T-cell (primary cell): ENCODE data around the gene TMEM164. TPM values are rescaled to one million over a fixed set of nuclear protein-coding genes. Genes with fewer than 3 reads are reported as not detected.

Experiments used
- ATAC-seq, 4 experiments: fragments of 200-7000 bp in 3 of 4; fragments of 150-1000 bp in 1 of 4; cut with Tn5 transposase; replicated peaks in 1 of 4; 1 replicate in 3 of 4; 2 replicates in 1 of 4; pipeline ENCODE4 v1.10.0; 2021; ENCODE audit warnings: moderate library complexity in 3 of 4, mild to moderate bottlenecking in 2 of 4, moderate number of reproducible peaks in 1 of 4
- CTCF ChIA-PET, 2 donors: fragments of 300-600 bp; sonication (Branson Sonifier 250); formaldehyde crosslinking; loops; one replicate each; lab custom pipeline; 2022; ENCODE audit warnings: antibody characterized with exemption in 2 of 2; lab: Charles Lee
- POLR2A ChIA-PET, 2 donors: fragments of 300-600 bp; sonication (Branson Sonifier 250); formaldehyde crosslinking; loops; one replicate each; lab custom pipeline; 2022; ENCODE audit warnings: antibody characterized with exemption in 2 of 2; lab: Charles Lee
- DNase-seq, 35 experiments: peaks; one replicate each; pipeline versions ENCODE4 v3.0.0 to v3.0.0-alpha.2; 2013 to 2023
- H3K27ac ChIP-seq: one replicate; pipeline ENCODE4 v1.5.1; 2013; ENCODE audit warnings: low read length
- H3K27me3 ChIP-seq, 2 experiments: replicated peaks in 1 of 2; 1 replicate in 1 of 2; 2 replicates in 1 of 2; pipeline versions ENCODE4 v1.6.1 to v1.7.0; 2013; ENCODE audit warnings: low read length in 1 of 2, mixed read lengths in 1 of 2; ENCODE audit not compliant: control insufficient read depth in 2 of 2, insufficient read depth in 2 of 2; ENCODE audit errors: extremely low read depth in 1 of 2
- H3K36me3 ChIP-seq, 2 donors: 1 replicate in 1 of 2; 2 replicates in 1 of 2; pipeline versions ENCODE4 v1.6.1 to v1.7.0; 2013; ENCODE audit warnings: low read length in 1 of 2; ENCODE audit not compliant: control insufficient read depth in 2 of 2, insufficient read depth in 1 of 2; ENCODE audit errors: extremely low read depth in 1 of 2
- H3K4me1 ChIP-seq, 2 experiments: 1 replicate in 1 of 2; 2 replicates in 1 of 2; pipeline versions ENCODE4 v1.6.1 to v1.7.0; 2013; ENCODE audit warnings: low read length in 2 of 2, mixed read lengths in 1 of 2; ENCODE audit not compliant: insufficient read depth in 2 of 2, control insufficient read depth in 1 of 2; ENCODE audit errors: extremely low read depth in 1 of 2
- H3K4me3 ChIP-seq, 2 donors: 1 replicate in 1 of 2; 2 replicates in 1 of 2; pipeline versions ENCODE4 v1.5.1 to v1.7.0; 2013; ENCODE audit warnings: mild to moderate bottlenecking in 2 of 2, low read length in 1 of 2, moderate library complexity in 1 of 2; ENCODE audit not compliant: control insufficient read depth in 1 of 2; ENCODE audit errors: extremely low read depth in 1 of 2
- H3K9me3 ChIP-seq: 2 replicates; pipeline ENCODE4 v1.7.0; 2013
- H3K27ac Mint-ChIP-seq, 2 donors: one replicate each; pipeline ENCODE4 v1.8.0; 2020 to 2021; ENCODE audit warnings: mild to moderate bottlenecking in 2 of 2, mixed read lengths in 2 of 2
- H3K27me3 Mint-ChIP-seq, 2 donors: one replicate each; pipeline ENCODE4 v1.8.0; 2021 to 2022; ENCODE audit warnings: mixed read lengths in 2 of 2
- H3K36me3 Mint-ChIP-seq: one replicate; pipeline ENCODE4 v1.8.0; 2021; ENCODE audit warnings: mixed read lengths
- H3K4me1 Mint-ChIP-seq, 3 donors: one replicate each; pipeline ENCODE4 v1.8.0; 2020 to 2022; ENCODE audit warnings: mixed read lengths in 3 of 3, mild to moderate bottlenecking in 1 of 3
- H3K4me3 Mint-ChIP-seq, 3 donors: one replicate each; pipeline ENCODE4 v1.8.0; 2020 to 2022; ENCODE audit warnings: mild to moderate bottlenecking in 3 of 3, mixed read lengths in 3 of 3, moderate library complexity in 3 of 3
- H3K9me3 Mint-ChIP-seq, 3 donors: one replicate each; pipeline ENCODE4 v1.8.0; 2020 to 2022; ENCODE audit warnings: mixed read lengths in 3 of 3
- WGBS: methylation state at CpG from one replicate; pipeline ENCODE4 v1.1.5; 2013; ENCODE audit warnings: missing lambda C conversion rate; ENCODE audit not compliant: insufficient coverage; 5-methylcytosine and 5-hydroxymethylcytosine counted together
- total RNA-seq, 35 experiments: library from RNA in 6 of 35; stranded (reverse) in 6 of 35; fragments of 120-200 nt in 1 of 35; gene quantifications; one replicate each; pipeline versions ENCODE4 v1.2.1 to v1.2.4 and lab custom pipeline; 2013 to 2026

The TMEM164 gene
- total RNA-seq, 5 donors from 2014 or later (not counting 1 experiment from before 2014, with no cell fraction given) = 16.9 to 20.6 (median 19.8) TPM

- no peak overlapping the region for H3K4me3 Mint-ChIP-seq
- no peak for DNase-seq
- ChIA-PET CTCF (interaction anchor here in 1 of 2 donors (1.3 kb wide), 1 partner anchor 140 kb away, joined by 4 read pairs; no protein-coding TSS in a partner anchor), POLR2A (no interaction called here)
- Histone ChIP-seq H3K27ac (no peak overlapping the region), H3K9me3 (no peaks in the 10 kb centered on the region), H3K36me3 (no peaks in the 10 kb centered on the region), H3K4me1 (peaks cover 2 to 17% of the 10 kb centered on the region in 2 experiments), H3K27me3 (no peaks in the 10 kb centered on the region), H3K4me3 (no peak overlapping the region)
- H3K36me3 Mint-ChIP-seq = peaks cover 29% of the 10 kb centered on the region
- no CpG with 5 or more reads among the region's 3 CpGs for WGBS
- ATAC-seq = no peak
- H3K27me3 Mint-ChIP-seq = peaks cover 0 to 3% of the 10 kb centered on the region in 2 donors
- H3K4me1 Mint-ChIP-seq = peaks cover 34 to 62% (median 38%) of the 10 kb centered on the region in 3 donors
- no peaks in the 10 kb centered on the region for H3K9me3 Mint-ChIP-seq
- H3K27ac Mint-ChIP-seq = no peak overlapping the region
Measured at GRCh38 chrX:110006821-110007375, 4.0 kb downstream of the TMEM164 start.

- Mint-ChIP-seq H3K27ac (no peak overlapping the region), H3K36me3 (peaks cover 33% of the 10 kb centered on the region), H3K4me1 (peaks cover 36 to 62% (median 41%) of the 10 kb centered on the region in 3 donors), H3K9me3 (no peaks in the 10 kb centered on the region), H3K4me3 (no peak overlapping the region), H3K27me3 (no peaks in the 10 kb centered on the region)
- Histone ChIP-seq H3K4me1 (peaks cover 2 to 13% of the 10 kb centered on the region in 2 experiments), H3K36me3 (peaks cover 0 to 2% of the 10 kb centered on the region in 2 donors), H3K27me3 (no peaks in the 10 kb centered on the region), H3K4me3 (no peak overlapping the region), H3K27ac (no peak overlapping the region), H3K9me3 (no peaks in the 10 kb centered on the region)
- WGBS = no CpG with 5 or more reads among the region's 3 CpGs
- DNase-seq (no peak), ATAC-seq (no peak)
- POLR2A ChIA-PET = interaction anchor here in 1 of 2 donors (0.5 kb wide), 1 partner anchor 46 kb away, joined by 3 read pairs; no protein-coding TSS in a partner anchor
- CTCF ChIA-PET = interaction anchor here (0.5 to 1.3 kb wide), 2 partner anchors 94 to 138 kb away, joined by 4 read pairs; no protein-coding TSS in a partner anchor
Measured at GRCh38 chrX:110008011-110008635, 5.2 kb downstream of the TMEM164 start.

- H3K4me3 ChIP-seq = no peak overlapping the region
- Mint-ChIP-seq H3K9me3 (no peaks in the 10 kb centered on the region), H3K27ac (no peak overlapping the region), H3K36me3 (peaks cover 46% of the 10 kb centered on the region), H3K4me1 (peaks cover 7 to 38% (median 19%) of the 10 kb centered on the region in 3 donors), H3K4me3 (no peak overlapping the region), H3K27me3 (no peaks in the 10 kb centered on the region)
- H3K4me1 ChIP-seq = peaks cover 0 to 2% of the 10 kb centered on the region in 2 experiments
- H3K9me3 ChIP-seq = no peaks in the 10 kb centered on the region
- CTCF ChIA-PET = no interaction called here
- DNase-seq (no peak), ATAC-seq (no peak)
- WGBS = 91% methylated on average over 1 of the region's 3 CpGs
- no peaks in the 10 kb centered on the region for H3K27me3 ChIP-seq
- peaks cover 2 to 3% of the 10 kb centered on the region in 2 donors for H3K36me3 ChIP-seq
- POLR2A ChIA-PET = interaction anchor here in 1 of 2 donors (0.5 kb wide), 1 partner anchor 10 kb away, joined by 3 read pairs; the partner anchor contains the start of gene TMEM164
- no peak overlapping the region for H3K27ac ChIP-seq
Measured at GRCh38 chrX:110012818-110013485, 10.0 kb downstream of the TMEM164 start.

- ChIA-PET POLR2A (no interaction called here), CTCF (interaction anchor here in 1 of 2 donors (0.7 kb wide), 1 partner anchor 187 kb away, joined by 4 read pairs; no protein-coding TSS in a partner anchor)
- no peaks in the 10 kb centered on the region for H3K9me3 Mint-ChIP-seq
- no peak for ATAC-seq
- Histone ChIP-seq H3K27ac (no peak overlapping the region), H3K9me3 (no peaks in the 10 kb centered on the region), H3K4me1 (peaks cover 0 to 2% of the 10 kb centered on the region in 2 experiments), H3K36me3 (peaks cover 2 to 3% of the 10 kb centered on the region in 2 donors), H3K27me3 (no peaks in the 10 kb centered on the region), H3K4me3 (no peak overlapping the region)
- WGBS = no CpG with 5 or more reads among the region's 4 CpGs
- H3K36me3 Mint-ChIP-seq = peaks cover 40% of the 10 kb centered on the region
- no peak overlapping the region for H3K4me3 Mint-ChIP-seq
- H3K27me3 Mint-ChIP-seq = no peaks in the 10 kb centered on the region
- H3K4me1 Mint-ChIP-seq = peaks cover 7 to 34% (median 19%) of the 10 kb centered on the region in 3 donors
- DNase-seq = no peak
- no peak overlapping the region for H3K27ac Mint-ChIP-seq
Measured at GRCh38 chrX:110013968-110014367, 11.1 kb downstream of the TMEM164 start.

- ChIA-PET POLR2A (interaction anchor here in 1 of 2 donors (0.7 kb wide), 1 partner anchor 151 kb away, joined by 14 read pairs; no protein-coding TSS in a partner anchor), CTCF (no interaction called here)
- WGBS = no CpG with 5 or more reads among the region's 2 CpGs
- H3K4me1 Mint-ChIP-seq = peaks cover 5 to 31% (median 19%) of the 10 kb centered on the region in 3 donors
- Histone ChIP-seq H3K27ac (no peak overlapping the region), H3K4me1 (peaks cover 0 to 2% of the 10 kb centered on the region in 2 experiments), H3K9me3 (no peaks in the 10 kb centered on the region), H3K27me3 (no peaks in the 10 kb centered on the region), H3K4me3 (no peak overlapping the region), H3K36me3 (peaks cover 2 to 3% of the 10 kb centered on the region in 2 donors)
- ATAC-seq = no peak
- DNase-seq = no peak
- no peak overlapping the region for H3K4me3 Mint-ChIP-seq
- no peaks in the 10 kb centered on the region for H3K27me3 Mint-ChIP-seq
- H3K36me3 Mint-ChIP-seq = peaks cover 31% of the 10 kb centered on the region
- H3K9me3 Mint-ChIP-seq = no peaks in the 10 kb centered on the region
- no peak overlapping the region for H3K27ac Mint-ChIP-seq
Measured at GRCh38 chrX:110015032-110015431, 12.1 kb downstream of the TMEM164 start.

GRCh38 chrX:110015915-110016314, 13.0 kb downstream of the TMEM164 start:
- DNase-seq (no peak), ATAC-seq (no peak)
- CTCF ChIA-PET = no interaction called here
- Mint-ChIP-seq H3K27ac (no peak overlapping the region), H3K36me3 (peaks cover 24% of the 10 kb centered on the region), H3K4me1 (peaks cover 5 to 24% (median 19%) of the 10 kb centered on the region in 3 donors), H3K4me3 (no peak overlapping the region), H3K9me3 (no peaks in the 10 kb centered on the region), H3K27me3 (no peaks in the 10 kb centered on the region)
- H3K4me1 ChIP-seq = peaks cover 0 to 2% of the 10 kb centered on the region in 2 experiments
- no peaks in the 10 kb centered on the region for H3K9me3 ChIP-seq
- no peak overlapping the region for H3K27ac ChIP-seq
- POLR2A ChIA-PET = no interaction called here
- H3K36me3 ChIP-seq = peaks cover 2 to 3% of the 10 kb centered on the region in 2 donors
- WGBS = no CpG with 5 or more reads among the region's 5 CpGs
- H3K27me3 ChIP-seq = no peaks in the 10 kb centered on the region
- no peak overlapping the region for H3K4me3 ChIP-seq
